ENCODE measurements around the gene PPCDC. TPM values are rescaled to one million over a fixed set of nuclear protein-coding genes. Genes with fewer than 3 reads are reported as not detected.

Gene PPCDC
- total and polyA plus RNA-seq, 10 of the 15 experiments (the other 5 are each of a cell fraction or from before 2014, with no cell fraction given), result 32.5 to 135 (median 55.0) TPM

GRCh38 chr15:74995779-74996765 is 27.3 kb upstream of the PPCDC start:
- peak overlapping the region; percentile 72 for H2AFZ ChIP-seq (ENCODE audit: control insufficient read depth, low read depth, low read length)
- H3K27me3 ChIP-seq (replicated peaks in 1 of 2; ENCODE audit: control insufficient read depth in 2 of 2, insufficient read depth in 2 of 2, low read length in 1 of 2), result no peaks in the 10 kb centered on the region; a peak in 1 of 4 replicates
- intact Hi-C loops (cut with micrococcal nuclease; ENCODE audit: unreplicated experiment), result no loop called here
- no peak overlapping the region for H3K27ac ChIP-seq (ENCODE audit: control insufficient read depth, insufficient read depth)
- BruUV-seq (replicated peaks), result no TSS peak
- H4K20me1 ChIP-seq (ENCODE audit: control insufficient read depth, insufficient read depth), result no peaks in the 10 kb centered on the region
- peak overlapping the region; percentile 56; the same call in 1 of the 2 replicates for H3K9ac ChIP-seq (ENCODE audit: control insufficient read depth, insufficient read depth, low read length)
- 46% methylated on average over 34 of the region's 42 CpGs for WGBS (ENCODE audit: insufficient coverage, insufficient replicate concordance, low lambda C conversion rate, missing lambda C conversion rate)
- FAIRE-seq (no peak), ATAC-seq (no peak), DNase-seq (ENCODE audit: low read depth, low spot score) (no peak)
- H3K79me2 ChIP-seq (ENCODE audit: control insufficient read depth, insufficient read depth, low read length), result no peaks in the 10 kb centered on the region
- peaks cover 3% of the 10 kb centered on the region; the same call in 1 of the 2 replicates for H3K4me1 ChIP-seq (ENCODE audit: control insufficient read depth, insufficient read depth, low read length)
- no peak for TF ChIP-seq MLLT1 (IDR thresholded peaks at IDR 0.05)
- no peak for TF ChIP-seq BMI1 (IDR thresholded peaks at IDR 0.05; ENCODE audit: borderline replicate concordance)
- TF ChIP-seq ZNF384 (IDR thresholded peaks at IDR 0.05; ENCODE audit: borderline replicate concordance, low read depth, low read length), result no peak
- no peak for TF ChIP-seq IRF3 (IDR thresholded peaks at IDR 0.05)
- no peak for TF ChIP-seq RBBP5 (conservative IDR thresholded peaks at IDR 0.05)
- ChIA-PET CTCF (interaction anchor here (0.7 to 1.3 kb wide), 5 partner anchors 27 to 138 kb away, joined by 3 to 5 read pairs (median 3); partner anchors contain the start of gene PPCDC), POLR2A (interaction anchor here (0.6 to 1.0 kb wide), 3 partner anchors 10 to 332 kb away, joined by 3 read pairs; partner anchors contain the start of gene COX5A), SMC1A (ENCODE audit: uncharacterized antibody, unreplicated experiment) (interaction anchor here (1.0 to 1.4 kb wide), 3 partner anchors 17 to 95 kb away, joined by 3 read pairs; no protein-coding TSS in a partner anchor), RAD21 (ENCODE audit: unreplicated experiment) (interaction anchor here (0.6 to 1.2 kb wide), 9 partner anchors 8 to 372 kb away, joined by 3 to 7 read pairs (median 3); partner anchors contain the start of genes MAN2C1 and PPCDC)
- no peaks in the 10 kb centered on the region for H3K36me3 ChIP-seq (ENCODE audit: control insufficient read depth in 2 of 2, insufficient read depth in 2 of 2, low read length in 1 of 2)
- in situ Hi-C loops (cut with MboI), result no loop called here
- peak overlapping the region; percentile 86 for H3K4me2 ChIP-seq (ENCODE audit: control insufficient read depth, insufficient read depth)
- peak overlapping the region; percentile 63; the same call in 1 of the 2 replicates for H3K4me3 ChIP-seq
- H3K9me3 ChIP-seq (replicated peaks; ENCODE audit: control insufficient read depth, insufficient read depth, low read length), result no peaks in the 10 kb centered on the region

Data from GM12878 (cell line).